PC-9 (cell line): ENCODE data around the gene DHRS2. TPM values are rescaled to one million over a fixed set of nuclear protein-coding genes. Genes with fewer than 3 reads are reported as not detected.

ENCODE experiments used
- BruUV-seq: library from RNA; stranded (reverse); fragments of 400-500 nt; replicated peaks from 2 replicates; lab custom pipeline; 2021; lab: Mats Ljungman, UMichigan
- CTCF ChIA-PET: fragments of 300-600 bp; sonication (Branson Sonifier 250); formaldehyde crosslinking; loops from one replicate; lab custom pipeline; 2022; ENCODE audit warnings: antibody characterized with exemption; lab: Charles Lee
- POLR2A ChIA-PET: fragments of 300-600 bp; sonication (Branson Sonifier 250); formaldehyde crosslinking; loops from one replicate; lab custom pipeline; 2022; ENCODE audit warnings: antibody characterized with exemption; ENCODE audit not compliant: unreplicated experiment; lab: Charles Lee
- DNase-seq, 2 experiments: peaks; one replicate each; pipeline versions ENCODE4 v3.0.0 to v3.0.0-alpha.2; 2015 to 2022; ENCODE audit warnings: mixed read lengths in 1 of 2
- H2AFZ ChIP-seq: fragments of 200-600 bp; sonication (generic); 2 replicates; pipeline ENCODE4 v1.8.1; 2017; ENCODE audit warnings: antibody characterized with exemption
- H3F3A ChIP-seq: fragments of 200-600 bp; sonication (generic); 2 replicates; pipeline ENCODE4 v1.8.1; 2017; ENCODE audit warnings: antibody characterized with exemption, mild to moderate bottlenecking, low read depth; ENCODE audit not compliant: insufficient read depth
- H3K27ac ChIP-seq: fragments of 200-600 bp; sonication (generic); 2 replicates; pipeline ENCODE4 v1.6.1; 2016; ENCODE audit warnings: mixed run types
- H3K27me3 ChIP-seq: fragments of 200-600 bp; sonication (generic); 2 replicates; pipeline ENCODE4 v1.6.1; 2016; ENCODE audit warnings: low read depth, mixed run types; ENCODE audit not compliant: insufficient read depth
- H3K36me3 ChIP-seq: fragments of 200-600 bp; sonication (generic); 2 replicates; pipeline ENCODE4 v1.6.1; 2016; ENCODE audit warnings: low read depth, mixed run types
- H3K4me1 ChIP-seq: fragments of 200-600 bp; sonication (generic); replicated peaks from 2 replicates; pipeline ENCODE4 v1.6.1; 2016; ENCODE audit warnings: mixed run types; ENCODE audit not compliant: insufficient read depth
- H3K4me2 ChIP-seq: fragments of 200-600 bp; sonication (generic); 2 replicates; pipeline ENCODE4 v1.6.1; 2017; ENCODE audit warnings: mixed run types
- H3K4me3 ChIP-seq: fragments of 200-600 bp; sonication (generic); 2 replicates; pipeline ENCODE4 v1.6.1; 2016; ENCODE audit warnings: mixed run types
- H3K79me2 ChIP-seq: fragments of 200-600 bp; sonication (generic); 2 replicates; pipeline ENCODE4 v1.6.1; 2017; ENCODE audit warnings: low read depth, mixed run types
- H3K9me2 ChIP-seq: fragments of 200-600 bp; sonication (generic); 2 replicates; pipeline ENCODE4 v1.8.1; 2017; ENCODE audit warnings: mild to moderate bottlenecking; ENCODE audit not compliant: insufficient read depth
- H3K9me3 ChIP-seq: fragments of 200-600 bp; sonication (generic); 2 replicates; pipeline ENCODE4 v1.8.1; 2016; ENCODE audit warnings: low read depth; ENCODE audit not compliant: insufficient read depth
- H4K20me1 ChIP-seq: fragments of 200-600 bp; sonication (generic); 2 replicates; pipeline ENCODE4 v1.8.1; 2017; ENCODE audit not compliant: insufficient read depth
- EZH2 ChIP-seq: fragments of 200-600 bp; sonication (generic); IDR thresholded peaks from 2 replicates; pipeline ENCODE4 v1.8.0; 2017; ENCODE audit warnings: antibody characterized with exemption, low read depth
- intact Hi-C: fragments of 100-400 bp; cut with micrococcal nuclease; formaldehyde crosslinking; loops from one replicate; pipeline ENCODE4 v1.10.0; 2022; ENCODE audit not compliant: unreplicated experiment
- total RNA-seq: library from RNA; stranded (reverse); gene quantifications from 2 replicates; pipeline ENCODE4 v1.2.3, GENCODE V29; 2021
- TF ChIP-seq, protein P1 (sequence below): fragments of 200-600 bp; sonication (generic); conservative IDR thresholded peaks from 2 replicates; pipeline ENCODE4 v1.6.1; 2017; ENCODE audit warnings: mixed run types, antibody characterized with exemption, mild to moderate bottlenecking, moderate library complexity

The DHRS2 gene
- total RNA-seq, 1 experiment from 2014 or later: 0.55 TPM

DNA sequence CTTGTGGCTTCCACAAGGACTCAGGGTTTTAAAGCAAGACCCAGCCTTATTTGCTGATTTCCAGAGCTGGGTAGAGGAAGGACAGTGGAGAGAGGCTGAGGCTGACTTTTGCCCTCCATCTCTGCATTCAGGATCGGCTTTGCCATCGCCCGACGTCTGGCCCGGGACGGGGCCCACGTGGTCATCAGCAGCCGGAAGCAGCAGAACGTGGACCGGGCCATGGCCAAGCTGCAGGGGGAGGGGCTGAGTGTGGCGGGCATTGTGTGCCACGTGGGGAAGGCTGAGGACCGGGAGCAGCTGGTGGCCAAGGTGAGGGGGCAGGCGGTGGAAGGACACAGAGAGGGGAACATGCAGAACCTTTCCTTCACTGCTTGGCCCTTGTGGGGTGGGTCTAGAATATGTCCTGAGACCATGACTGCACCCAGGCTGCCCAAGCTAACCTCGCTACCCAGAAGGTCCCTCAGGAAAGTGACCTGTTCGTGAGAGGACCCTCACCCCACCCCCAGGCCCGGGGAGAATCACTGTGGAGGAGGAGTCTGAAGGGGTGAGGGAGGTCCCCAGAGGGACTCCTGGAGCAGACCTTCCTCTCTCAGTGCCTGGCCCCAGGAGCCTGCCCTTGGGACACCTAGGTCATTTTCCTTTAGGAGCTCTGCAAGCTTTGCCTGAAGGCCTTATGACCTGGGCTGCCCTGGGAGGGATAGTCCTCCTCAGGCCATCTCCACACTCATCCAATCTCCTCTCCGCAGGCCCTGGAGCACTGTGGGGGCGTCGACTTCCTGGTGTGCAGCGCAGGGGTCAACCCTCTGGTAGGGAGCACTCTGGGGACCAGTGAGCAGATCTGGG is 3.1 kb downstream of the DHRS2 start:
- H3K79me2 ChIP-seq: peaks cover 56% of the 10 kb centered on the region
- H3K9me3 ChIP-seq: no peaks in the 10 kb centered on the region
- H3K4me2 ChIP-seq: peak overlapping the region; percentile 73
- BruUV-seq: no TSS peak
- H2AFZ ChIP-seq: no peak overlapping the region
- H3K36me3 ChIP-seq: peaks cover 5% of the 10 kb centered on the region
- intact Hi-C loops: no loop called here
- peaks cover 56% of the 10 kb centered on the region for H3F3A ChIP-seq
- DNase-seq: no peak
- ChIA-PET CTCF (no interaction called here), POLR2A (no interaction called here)
- TF ChIP-seq EZH2: no peak
- TF ChIP-seq, protein P1, sequence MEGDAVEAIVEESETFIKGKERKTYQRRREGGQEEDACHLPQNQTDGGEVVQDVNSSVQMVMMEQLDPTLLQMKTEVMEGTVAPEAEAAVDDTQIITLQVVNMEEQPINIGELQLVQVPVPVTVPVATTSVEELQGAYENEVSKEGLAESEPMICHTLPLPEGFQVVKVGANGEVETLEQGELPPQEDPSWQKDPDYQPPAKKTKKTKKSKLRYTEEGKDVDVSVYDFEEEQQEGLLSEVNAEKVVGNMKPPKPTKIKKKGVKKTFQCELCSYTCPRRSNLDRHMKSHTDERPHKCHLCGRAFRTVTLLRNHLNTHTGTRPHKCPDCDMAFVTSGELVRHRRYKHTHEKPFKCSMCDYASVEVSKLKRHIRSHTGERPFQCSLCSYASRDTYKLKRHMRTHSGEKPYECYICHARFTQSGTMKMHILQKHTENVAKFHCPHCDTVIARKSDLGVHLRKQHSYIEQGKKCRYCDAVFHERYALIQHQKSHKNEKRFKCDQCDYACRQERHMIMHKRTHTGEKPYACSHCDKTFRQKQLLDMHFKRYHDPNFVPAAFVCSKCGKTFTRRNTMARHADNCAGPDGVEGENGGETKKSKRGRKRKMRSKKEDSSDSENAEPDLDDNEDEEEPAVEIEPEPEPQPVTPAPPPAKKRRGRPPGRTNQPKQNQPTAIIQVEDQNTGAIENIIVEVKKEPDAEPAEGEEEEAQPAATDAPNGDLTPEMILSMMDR: no peak
- no peaks in the 10 kb centered on the region for H3K9me2 ChIP-seq
- H3K4me3 ChIP-seq: peak overlapping the region; percentile 62; the same call in 1 of the 2 replicates
- no peaks in the 10 kb centered on the region for H3K27me3 ChIP-seq
- 0 out of 2 replicates have a peak, but pooled peaks cover 9% of the 10 kb centered on the region for H4K20me1 ChIP-seq
- H3K27ac ChIP-seq: peak overlapping the region; percentile 82
- peaks cover 49% of the 10 kb centered on the region for H3K4me1 ChIP-seq

DNA sequence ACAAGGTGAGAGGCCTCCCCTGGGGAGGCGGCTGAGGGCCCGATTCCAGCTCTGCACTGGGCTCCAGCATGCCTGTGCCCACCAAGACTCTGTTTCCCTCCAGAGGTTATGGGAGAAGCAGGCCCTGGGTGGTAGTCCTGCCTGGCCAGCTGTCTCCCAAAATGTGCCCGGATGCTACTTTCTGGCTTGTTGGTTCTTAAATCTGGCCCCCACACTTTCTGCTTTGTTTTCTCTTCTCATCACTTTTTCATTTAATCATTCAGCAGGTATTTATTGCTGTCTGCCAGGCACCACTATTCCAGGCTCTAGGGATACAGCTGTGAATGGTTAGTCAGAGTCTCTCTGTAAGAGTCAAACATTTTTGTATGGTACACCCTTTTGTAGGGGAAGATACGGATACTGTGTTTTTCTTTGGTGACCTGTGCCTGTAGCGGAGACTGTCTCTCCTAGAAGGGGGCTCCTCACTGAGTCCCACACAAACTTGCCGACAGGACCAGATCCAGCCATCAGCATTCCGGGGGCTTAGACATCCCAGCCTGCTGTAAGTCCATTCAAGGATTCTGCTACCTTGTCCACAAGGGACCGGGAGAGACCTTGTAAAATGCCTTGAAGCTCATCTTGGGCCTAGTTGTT is 3.8 kb downstream of the DHRS2 start:
- CTCF ChIA-PET: interaction anchor here (1.3 kb wide), 1 partner anchor 8 kb away, joined by 7 read pairs; no protein-coding TSS in a partner anchor

More for the DNA sequence above, 3.8 kb downstream of the DHRS2 start:
- Histone ChIP-seq H3K4me3 (peak overlapping the region; percentile 62; the same call in 1 of the 2 replicates), H3K9me3 (no peaks in the 10 kb centered on the region), H3K9me2 (no peaks in the 10 kb centered on the region), H3K27me3 (no peaks in the 10 kb centered on the region), H3K27ac (peak overlapping the region; percentile 82), H3K79me2 (peaks cover 56% of the 10 kb centered on the region), H3K4me1 (peaks cover 53% of the 10 kb centered on the region), H2AFZ (no peak overlapping the region), H3K36me3 (peaks cover 5% of the 10 kb centered on the region), H3F3A (peaks cover 63% of the 10 kb centered on the region), H4K20me1 (0 out of 2 replicates have a peak, but pooled peaks cover 9% of the 10 kb centered on the region), H3K4me2 (peak overlapping the region; percentile 73)
- no peak for DNase-seq
- POLR2A ChIA-PET: interaction anchor here (0.6 kb wide), 1 partner anchor 1853 kb away, joined by 6 read pairs; no protein-coding TSS in a partner anchor
- no peak for TF ChIP-seq EZH2
- TF ChIP-seq, protein P1: no peak
- intact Hi-C loops: loop anchor here (2.0 kb wide), 1 partner anchor 87 kb away; no protein-coding TSS in a partner anchor
- BruUV-seq: no TSS peak
